Progenitor cell of endocrine pancreas (in vitro differentiated cells): Measurements from ENCODE around the gene CHURC1. TPM values are rescaled to one million over a fixed set of nuclear protein-coding genes. Genes with fewer than 3 reads are reported as not detected.
A peak's percentile ranks its signal among the peaks of the same experiment; 100 is the strongest.

Experiments used
- DNase-seq: peaks from one replicate; pipeline ENCODE4 v3.0.0; 2021; ENCODE audit warnings: low spot score; ENCODE audit not compliant: unreplicated experiment
- H3K27ac Mint-ChIP-seq: 2 replicates; pipeline ENCODE4 v1.8.0; 2021; ENCODE audit warnings: mild to moderate bottlenecking, moderate library complexity, mixed read lengths
- H3K27me3 Mint-ChIP-seq: 2 replicates; pipeline ENCODE4 v1.8.0; 2021; ENCODE audit warnings: mixed read lengths
- H3K36me3 Mint-ChIP-seq: 2 replicates; pipeline ENCODE4 v1.8.0; 2022; ENCODE audit warnings: mixed read lengths; ENCODE audit not compliant: insufficient read depth
- H3K4me1 Mint-ChIP-seq: 2 replicates; pipeline ENCODE4 v1.8.0; 2021; ENCODE audit warnings: low read depth, mixed read lengths
- H3K4me3 Mint-ChIP-seq: 2 replicates; pipeline ENCODE4 v1.8.0; 2021; ENCODE audit warnings: low read depth, mild to moderate bottlenecking, moderate library complexity, mixed read lengths
- H3K9me3 Mint-ChIP-seq: 2 replicates; pipeline ENCODE4 v1.8.0; 2021; ENCODE audit warnings: low read depth, mixed read lengths
- CTCF ChIP-seq: fragments of 200-600 bp; sonication (generic); IDR thresholded peaks from one replicate; pipeline ENCODE4 v1.5.0; 2021; ENCODE audit warnings: antibody characterized with exemption, mild to moderate bottlenecking; ENCODE audit not compliant: unreplicated experiment
- total RNA-seq: library from RNA; stranded (reverse); gene quantifications from 2 replicates; pipeline ENCODE4 v1.2.1, GENCODE V29; 2021

CHURC1 gene
- total RNA-seq, 1 donor from 2014 or later, result 37.2 TPM

GRCh38 chr14:64944041-64944440 is 29.8 kb downstream of the CHURC1 start:
- no peaks in the 10 kb centered on the region for H3K9me3 Mint-ChIP-seq
- no peak overlapping the region for H3K4me3 Mint-ChIP-seq
- peaks cover 3% of the 10 kb centered on the region for H3K27me3 Mint-ChIP-seq
- H3K27ac Mint-ChIP-seq, result no peak overlapping the region
- peaks cover 23% of the 10 kb centered on the region for H3K4me1 Mint-ChIP-seq
- no peak for TF ChIP-seq CTCF
- DNase-seq, result no peak
- peaks cover 14% of the 10 kb centered on the region for H3K36me3 Mint-ChIP-seq

GRCh38 chr14:64944861-64945260 is 30.6 kb downstream of the CHURC1 start:
- TF ChIP-seq CTCF, result no peak
- Mint-ChIP-seq H3K4me1 (peaks cover 16% of the 10 kb centered on the region), H3K36me3 (peaks cover 14% of the 10 kb centered on the region), H3K9me3 (no peaks in the 10 kb centered on the region), H3K4me3 (no peak overlapping the region), H3K27me3 (no peaks in the 10 kb centered on the region), H3K27ac (peak overlapping the region; percentile 2)
- DNase-seq, result no peak

GRCh38 chr14:64945431-64946178 is 31.4 kb downstream of the CHURC1 start:
- Mint-ChIP-seq H3K27me3 (no peaks in the 10 kb centered on the region), H3K36me3 (peaks cover 14% of the 10 kb centered on the region), H3K4me1 (peaks cover 14% of the 10 kb centered on the region), H3K27ac (peak overlapping the region; percentile 2), H3K4me3 (no peak overlapping the region), H3K9me3 (no peaks in the 10 kb centered on the region)
- TF ChIP-seq CTCF, result no peak
- DNase-seq, result no peak

GRCh38 chr14:64946310-64947045 is 32.2 kb downstream of the CHURC1 start:
- DNase-seq, result no peak
- H3K36me3 Mint-ChIP-seq, result peaks cover 13% of the 10 kb centered on the region

More at GRCh38 chr14:64946310-64947045, 32.2 kb downstream of the CHURC1 start:
- Mint-ChIP-seq H3K9me3 (no peaks in the 10 kb centered on the region), H3K27ac (no peak overlapping the region), H3K4me1 (peaks cover 11% of the 10 kb centered on the region), H3K4me3 (no peak overlapping the region), H3K27me3 (no peaks in the 10 kb centered on the region)
- no peak for TF ChIP-seq CTCF
